Peyer's patch (tissue), 4 donors: ENCODE measurements around the gene PDPK1. TPM values are rescaled to one million over a fixed set of nuclear protein-coding genes. Genes with fewer than 3 reads are reported as not detected.
"Not testable (repeated sequence)": the region's sequence is repeated elsewhere in the genome, so short reads cannot be mapped to it uniquely, and the experiment has no call there.

Experiments used
- DNase-seq, 3 donors: peaks; one replicate each; pipeline ENCODE4 v3.0.0-alpha.2; 2017 to 2019
- H3K27ac ChIP-seq, 4 donors: fragments of 200-600 bp; sonication (generic); one replicate each; pipeline ENCODE4 v1.5.1; 2016 to 2019
- H3K27me3 ChIP-seq, 2 donors: fragments of 200-600 bp; sonication (generic); one replicate each; pipeline ENCODE4 v1.5.1; 2019
- H3K36me3 ChIP-seq, 3 donors: fragments of 200-600 bp; sonication (generic); one replicate each; pipeline ENCODE4 v1.5.1; 2016 to 2019
- H3K4me1 ChIP-seq, 4 donors: fragments of 200-600 bp; sonication (generic); one replicate each; pipeline ENCODE4 v1.5.1; 2016 to 2019
- H3K4me3 ChIP-seq, 4 donors: fragments of 200-600 bp; sonication (generic); 1 replicate in 3 of 4; 2 replicates in 1 of 4; pipeline ENCODE4 v1.5.1; 2016 to 2019; ENCODE audit warnings: mild to moderate bottlenecking in 1 of 4
- H3K9me3 ChIP-seq, 4 donors: fragments of 200-600 bp; sonication (generic); one replicate each; pipeline ENCODE4 v1.5.1; 2016 to 2019; ENCODE audit warnings: mild to moderate bottlenecking in 1 of 4
- CTCF ChIP-seq, 6 experiments: fragments of 450-650 bp in 4 of 6; fragments of 200-600 bp in 2 of 6; sonication (generic) in 1 of 6; IDR thresholded peaks; one replicate each; pipeline ENCODE4 v1.5.1; 2017 to 2019; ENCODE audit warnings: antibody characterized with exemption in 6 of 6, mild to moderate bottlenecking in 3 of 6, moderate library complexity in 1 of 6
- POLR2A ChIP-seq, 2 donors: fragments of 450-650 bp; IDR thresholded peaks; one replicate each; pipeline ENCODE4 v1.5.1; 2017; ENCODE audit warnings: antibody characterized with exemption in 2 of 2, mild to moderate bottlenecking in 2 of 2, moderate library complexity in 2 of 2
- total RNA-seq, 4 donors: library from RNA; depleted of rRNA; stranded (reverse); fragments of >200 nt; gene quantifications; one replicate each; pipeline ENCODE4 v1.1.0, GENCODE V29; 2016

PDPK1 gene
- total RNA-seq, 4 donors from 2014 or later, result 38.8 to 128 (median 85.1) TPM

GRCh38 chr16:2598133-2598641, 60.4 kb downstream of the PDPK1 start:
- no peak overlapping the region for H3K4me3 ChIP-seq
- no peaks in the 10 kb centered on the region for H3K9me3 ChIP-seq
- no peak overlapping the region for H3K27ac ChIP-seq
- H3K27me3 ChIP-seq, result no peaks in the 10 kb centered on the region
- peak in 1 of 3 donors; percentile 14 for DNase-seq
- no peak for TF ChIP-seq POLR2A (IDR thresholded peaks at IDR 0.05)
- no peak for TF ChIP-seq CTCF (IDR thresholded peaks at IDR 0.05)
- H3K36me3 ChIP-seq, result peaks cover 0 to 56% (median 0%) of the 10 kb centered on the region in 3 donors
- peaks cover 0 to 6% (median 3%) of the 10 kb centered on the region in 4 donors for H3K4me1 ChIP-seq

- Histone ChIP-seq H3K36me3 (peaks cover 0 to 50% (median 0%) of the 10 kb centered on the region in 3 donors), H3K4me1 (peaks cover 0 to 6% (median 3%) of the 10 kb centered on the region in 4 donors), H3K4me3 (no peak overlapping the region), H3K9me3 (no peaks in the 10 kb centered on the region), H3K27ac (no peak overlapping the region), H3K27me3 (no peaks in the 10 kb centered on the region)
- DNase-seq, result peak in 1 of 3 donors; percentile 0
- TF ChIP-seq POLR2A (IDR thresholded peaks at IDR 0.05) (no peak), CTCF (IDR thresholded peaks at IDR 0.05) (no peak)
Measured at GRCh38 chr16:2598723-2599122, 60.9 kb downstream of the PDPK1 start.

GRCh38 chr16:2599165-2599564, 61.3 kb downstream of the PDPK1 start:
- not testable (repeated sequence) for H3K9me3 ChIP-seq, H3K27me3 ChIP-seq, DNase-seq, H3K4me3 ChIP-seq, H3K27ac ChIP-seq, H3K4me1 ChIP-seq
- peaks cover 0 to 46% (median 0%) of the 10 kb centered on the region in 3 donors for H3K36me3 ChIP-seq

- DNase-seq, result not testable (repeated sequence)
- peaks cover 0 to 43% (median 0%) of the 10 kb centered on the region in 3 donors for H3K36me3 ChIP-seq
Measured at GRCh38 chr16:2599785-2600184, 62.0 kb downstream of the PDPK1 start.

GRCh38 chr16:2601301-2602025, 63.6 kb downstream of the PDPK1 start:
- not testable (repeated sequence) for H3K4me3 ChIP-seq, H3K27ac ChIP-seq, H3K9me3 ChIP-seq, H3K27me3 ChIP-seq
- peak in 1 of 3 donors; percentile 2 for DNase-seq
- Histone ChIP-seq H3K36me3 (peaks cover 0 to 27% (median 0%) of the 10 kb centered on the region in 3 donors), H3K4me1 (peaks cover 0 to 16% (median 3%) of the 10 kb centered on the region in 4 donors)

More at GRCh38 chr16:2599785-2600184, 62.0 kb downstream of the PDPK1 start:
- not testable (repeated sequence) for H3K27ac ChIP-seq, H3K27me3 ChIP-seq, H3K9me3 ChIP-seq, H3K4me1 ChIP-seq, H3K4me3 ChIP-seq

GRCh38 chr16:2602175-2602574, 64.4 kb downstream of the PDPK1 start:
- H3K27ac ChIP-seq, H3K27me3 ChIP-seq, DNase-seq, H3K9me3 ChIP-seq, H3K4me3 ChIP-seq: not testable (repeated sequence)
- peaks cover 0 to 16% (median 3%) of the 10 kb centered on the region in 4 donors for H3K4me1 ChIP-seq
- peaks cover 0 to 20% (median 0%) of the 10 kb centered on the region in 3 donors for H3K36me3 ChIP-seq

GRCh38 chr16:2603165-2604015, 65.6 kb downstream of the PDPK1 start:
- H3K27me3 ChIP-seq, result no peaks in the 10 kb centered on the region
- DNase-seq, result peak; percentile 90 to 97 (median 94)
- no peaks in the 10 kb centered on the region for H3K9me3 ChIP-seq
- peak overlapping the region; percentile 65 to 92 (median 82) for H3K4me3 ChIP-seq
- H3K36me3 ChIP-seq, result peaks cover 0 to 8% (median 0%) of the 10 kb centered on the region in 3 donors
- peak overlapping the region; percentile 67 to 80 (median 78) for H3K27ac ChIP-seq
- H3K4me1 ChIP-seq, result peaks cover 0 to 16% (median 5%) of the 10 kb centered on the region in 4 donors
- peak; percentile 91 to 95 for TF ChIP-seq POLR2A (IDR thresholded peaks at IDR 0.05)
- TF ChIP-seq CTCF (IDR thresholded peaks at IDR 0.05), result peak in 2 of 6 experiments; percentile 20 to 27

- Histone ChIP-seq H3K4me1 (peaks cover 0 to 16% (median 5%) of the 10 kb centered on the region in 4 donors), H3K27ac (peak overlapping the region; percentile 67 to 80 (median 78)), H3K4me3 (peak overlapping the region; percentile 65 to 92 (median 82))
- DNase-seq, result peak in 1 of 3 donors; percentile 35
- not testable (repeated sequence) for H3K9me3 ChIP-seq, H3K36me3 ChIP-seq, H3K27me3 ChIP-seq
Measured at GRCh38 chr16:2604016-2604369, 66.2 kb downstream of the PDPK1 start.

- Histone ChIP-seq H3K4me1 (peaks cover 0 to 16% (median 5%) of the 10 kb centered on the region in 4 donors), H3K36me3 (peaks cover 0 to 15% (median 0%) of the 10 kb centered on the region in 3 donors)
- not testable (repeated sequence) for H3K27ac ChIP-seq, DNase-seq, H3K4me3 ChIP-seq, H3K9me3 ChIP-seq, H3K27me3 ChIP-seq
Measured at GRCh38 chr16:2606820-2607219, 69.0 kb downstream of the PDPK1 start.

- not testable (repeated sequence) for H3K27ac ChIP-seq, H3K9me3 ChIP-seq, DNase-seq, H3K27me3 ChIP-seq, H3K4me3 ChIP-seq, H3K4me1 ChIP-seq
- peaks cover 0 to 15% (median 0%) of the 10 kb centered on the region in 3 donors for H3K36me3 ChIP-seq
Measured at GRCh38 chr16:2609345-2609744, 71.5 kb downstream of the PDPK1 start.
